ENCODE measurements around the gene EXD3.

EXD3 gene

GRCh38 chr9:137394866-137395665, 27.9 kb downstream of the EXD3 start:
- Histone ChIP-seq H3K4me1 (ENCODE audit: control insufficient read depth, insufficient read depth, low read length, poor library complexity, severe bottlenecking) (peaks cover 3% of the 10 kb centered on the region), H3K36me3 (ENCODE audit: control insufficient read depth, insufficient read depth, low read length) (peaks cover 8% of the 10 kb centered on the region), H3K27ac (ENCODE audit: low read depth, low read length, severe bottlenecking) (no peak overlapping the region), H3K4me3 (ENCODE audit: extremely low read depth, insufficient read depth, low read length, poor library complexity, severe bottlenecking) (no peak overlapping the region), H3K9me3 (ENCODE audit: control insufficient read depth, low read length) (no peaks in the 10 kb centered on the region)
- 94 to 98% methylated on average over 20 to 24 of the region's 36 CpGs for WGBS, 2 experiments (ENCODE audit: insufficient coverage in 2 of 2)

GRCh38 chr9:137393176-137394150, 29.5 kb downstream of the EXD3 start:
- Histone ChIP-seq H3K27ac (ENCODE audit: low read depth, low read length, severe bottlenecking) (no peak overlapping the region), H3K4me3 (ENCODE audit: extremely low read depth, insufficient read depth, low read length, poor library complexity, severe bottlenecking) (no peak overlapping the region), H3K36me3 (ENCODE audit: control insufficient read depth, insufficient read depth, low read length) (peaks cover 8% of the 10 kb centered on the region), H3K9me3 (ENCODE audit: control insufficient read depth, low read length) (no peaks in the 10 kb centered on the region), H3K4me1 (ENCODE audit: control insufficient read depth, insufficient read depth, low read length, poor library complexity, severe bottlenecking) (peaks cover 3% of the 10 kb centered on the region)
- 94 to 96% methylated on average over 21 to 23 of the region's 28 CpGs for WGBS, 2 experiments (ENCODE audit: insufficient coverage in 2 of 2)

- no peak overlapping the region for H3K27ac ChIP-seq (ENCODE audit: low read depth, low read length, severe bottlenecking)
- peaks cover 8% of the 10 kb centered on the region for H3K4me1 ChIP-seq (ENCODE audit: control insufficient read depth, insufficient read depth, low read length, poor library complexity, severe bottlenecking)
- peaks cover 8% of the 10 kb centered on the region for H3K36me3 ChIP-seq (ENCODE audit: control insufficient read depth, insufficient read depth, low read length)
- 95 to 96% methylated on average over 13 to 15 of the region's 23 CpGs for WGBS, 2 experiments (ENCODE audit: insufficient coverage in 2 of 2)
- no peak overlapping the region for H3K4me3 ChIP-seq (ENCODE audit: extremely low read depth, insufficient read depth, low read length, poor library complexity, severe bottlenecking)
- no peaks in the 10 kb centered on the region for H3K9me3 ChIP-seq (ENCODE audit: control insufficient read depth, low read length)
These were observed 30.5 kb downstream of the EXD3 start for GRCh38 chr9:137392232-137393007.

- H3K4me1 ChIP-seq (ENCODE audit: control insufficient read depth, insufficient read depth, low read length, poor library complexity, severe bottlenecking), result peaks cover 12% of the 10 kb centered on the region
- no peak overlapping the region for H3K4me3 ChIP-seq (ENCODE audit: extremely low read depth, insufficient read depth, low read length, poor library complexity, severe bottlenecking)
- H3K36me3 ChIP-seq (ENCODE audit: control insufficient read depth, insufficient read depth, low read length), result peaks cover 8% of the 10 kb centered on the region
- H3K9me3 ChIP-seq (ENCODE audit: control insufficient read depth, low read length), result no peaks in the 10 kb centered on the region
- 77 to 86% methylated on average over 11 to 18 of the region's 22 CpGs for WGBS, 2 experiments (ENCODE audit: insufficient coverage in 2 of 2)
- H3K27ac ChIP-seq (ENCODE audit: low read depth, low read length, severe bottlenecking), result no peak overlapping the region
These were observed 31.6 kb downstream of the EXD3 start for GRCh38 chr9:137391411-137391754.

- H3K9me3 ChIP-seq (ENCODE audit: control insufficient read depth, low read length), result no peaks in the 10 kb centered on the region
- no peak overlapping the region for H3K27ac ChIP-seq (ENCODE audit: low read depth, low read length, severe bottlenecking)
- H3K4me1 ChIP-seq (ENCODE audit: control insufficient read depth, insufficient read depth, low read length, poor library complexity, severe bottlenecking), result peaks cover 11% of the 10 kb centered on the region
- WGBS, 2 experiments (ENCODE audit: insufficient coverage in 2 of 2), result 95% methylated on average over 39 of the region's 42 CpGs
- H3K4me3 ChIP-seq (ENCODE audit: extremely low read depth, insufficient read depth, low read length, poor library complexity, severe bottlenecking), result no peak overlapping the region
- peaks cover 8% of the 10 kb centered on the region for H3K36me3 ChIP-seq (ENCODE audit: control insufficient read depth, insufficient read depth, low read length)
These were observed 32.2 kb downstream of the EXD3 start for GRCh38 chr9:137390553-137391410.

GRCh38 chr9:137389428-137389746, 33.6 kb downstream of the EXD3 start:
- Histone ChIP-seq H3K36me3 (ENCODE audit: control insufficient read depth, insufficient read depth, low read length) (peaks cover 8% of the 10 kb centered on the region), H3K9me3 (ENCODE audit: control insufficient read depth, low read length) (no peaks in the 10 kb centered on the region), H3K4me3 (ENCODE audit: extremely low read depth, insufficient read depth, low read length, poor library complexity, severe bottlenecking) (no peak overlapping the region), H3K4me1 (ENCODE audit: control insufficient read depth, insufficient read depth, low read length, poor library complexity, severe bottlenecking) (peaks cover 11% of the 10 kb centered on the region), H3K27ac (ENCODE audit: low read depth, low read length, severe bottlenecking) (no peak overlapping the region)
- WGBS, 2 experiments (ENCODE audit: insufficient coverage in 2 of 2), result 91 to 95% methylated on average over 12 of the region's 13 CpGs

GRCh38 chr9:137388589-137389427, 34.2 kb downstream of the EXD3 start:
- WGBS, 2 experiments (ENCODE audit: insufficient coverage in 2 of 2), result 89 to 90% methylated on average over 35 to 45 of the region's 47 CpGs
- H3K27ac ChIP-seq (ENCODE audit: low read depth, low read length, severe bottlenecking), result no peak overlapping the region

GRCh38 chr9:137387891-137388560, 34.9 kb downstream of the EXD3 start:
- 91 to 93% methylated on average over 25 to 26 of the region's 26 CpGs for WGBS, 2 experiments (ENCODE audit: insufficient coverage in 2 of 2)
- Histone ChIP-seq H3K36me3 (ENCODE audit: control insufficient read depth, insufficient read depth, low read length) (peaks cover 8% of the 10 kb centered on the region), H3K4me1 (ENCODE audit: control insufficient read depth, insufficient read depth, low read length, poor library complexity, severe bottlenecking) (peaks cover 11% of the 10 kb centered on the region), H3K27ac (ENCODE audit: low read depth, low read length, severe bottlenecking) (no peak overlapping the region), H3K9me3 (ENCODE audit: control insufficient read depth, low read length) (no peaks in the 10 kb centered on the region), H3K4me3 (ENCODE audit: extremely low read depth, insufficient read depth, low read length, poor library complexity, severe bottlenecking) (no peak overlapping the region)

More at GRCh38 chr9:137388589-137389427, 34.2 kb downstream of the EXD3 start:
- Histone ChIP-seq H3K4me3 (ENCODE audit: extremely low read depth, insufficient read depth, low read length, poor library complexity, severe bottlenecking) (no peak overlapping the region), H3K4me1 (ENCODE audit: control insufficient read depth, insufficient read depth, low read length, poor library complexity, severe bottlenecking) (peaks cover 11% of the 10 kb centered on the region), H3K9me3 (ENCODE audit: control insufficient read depth, low read length) (no peaks in the 10 kb centered on the region), H3K36me3 (ENCODE audit: control insufficient read depth, insufficient read depth, low read length) (peaks cover 8% of the 10 kb centered on the region)

Measured in mesodermal cell (in vitro differentiated cells).